Natural killer cell treated with Interleukin-12 subunit alpha and Interleukin-12 subunit beta and Interleukin-15 and Interleukin-18, amount 100 ng/mL, for 72 hours (primary cell): Measurements from ENCODE around the gene CACTIN. TPM values are rescaled to one million over a fixed set of nuclear protein-coding genes. Genes with fewer than 3 reads are reported as not detected.

Source experiments
- total RNA-seq, 2 donors: library from RNA; stranded (reverse); gene quantifications; one replicate each; pipeline ENCODE4 v1.2.3, GENCODE V29; 2022

CACTIN gene
- total RNA-seq, 2 donors from 2014 or later: 28.9 to 44.7 TPM

Other genes starting within 250 kb of the CACTIN start
- under 1 TPM in 1 of 2 donors, not detected in 1; 0.62 TPM for gene SMIM24, start 146.3 kb downstream of the CACTIN start, total RNA-seq
- not detected for gene SMIM44, start 143.3 kb downstream of the CACTIN start, total RNA-seq
- gene DOHH, start 126.1 kb downstream of the CACTIN start, total RNA-seq: 10 to 100 TPM; 16.1 to 28.6 TPM
- 10 to 100 TPM; 51.4 to 63.0 TPM for gene FZR1, start 120.5 kb downstream of the CACTIN start, total RNA-seq
- 1 to 10 TPM; 3.3 to 4.4 TPM for gene TEKTIP1, start 87.6 kb downstream of the CACTIN start, total RNA-seq
- 10 to 100 TPM; 72.2 to 73.1 TPM for gene MFSD12, start 69.2 kb downstream of the CACTIN start, total RNA-seq
- 10 to 100 TPM; 38.2 to 48.0 TPM for gene HMG20B, start 53.8 kb downstream of the CACTIN start, total RNA-seq
- gene GIPC3, start 41.3 kb downstream of the CACTIN start, total RNA-seq: under 1 TPM; 0.25 to 0.40 TPM
- gene TBXA2R, start 19.9 kb downstream of the CACTIN start, total RNA-seq: under 1 TPM in 1 of 2 donors, not detected in 1; 0.28 TPM
- gene PIP5K1C, start 73.7 kb upstream of the CACTIN start, total RNA-seq: 10 to 100 TPM; 27.0 to 29.6 TPM
- 1 to 10 TPM in 1 of 2 donors, under 1 TPM in 1; 0.57 to 2.1 TPM for gene TJP3, start 81.6 kb upstream of the CACTIN start, total RNA-seq
- gene APBA3, start 134.9 kb upstream of the CACTIN start, total RNA-seq: 10 to 100 TPM; 40.6 to 55.4 TPM
- 10 to 100 TPM; 58.5 to 75.1 TPM for gene MRPL54, start 135.9 kb upstream of the CACTIN start, total RNA-seq
- gene RAX2, start 145.4 kb upstream of the CACTIN start, total RNA-seq: under 1 TPM in 1 of 2 donors, not detected in 1; 0.21 TPM
- gene MATK, start 159.6 kb upstream of the CACTIN start, total RNA-seq: 10 to 100 TPM; 58.5 to 61.9 TPM
- gene ZFR2, start 242.2 kb upstream of the CACTIN start, total RNA-seq: 1 to 10 TPM in 1 of 2 donors, under 1 TPM in 1; 0.67 to 1.4 TPM